Transverse colon (tissue), 4 donors: Measurements from ENCODE around the gene CNTN4. TPM values are rescaled to one million over a fixed set of nuclear protein-coding genes. Genes with fewer than 3 reads are reported as not detected.

Source experiments
- DNase-seq: peaks from one replicate; pipeline ENCODE4 v3.0.0-alpha.2; 2019
- H3K27ac ChIP-seq, 4 donors: fragments of 200-600 bp; sonication (generic); 2 replicates each; pipeline ENCODE4 v1.5.1; 2016 to 2018; ENCODE audit warnings: inconsistent platforms in 4 of 4
- H3K27me3 ChIP-seq: fragments of 200-600 bp; sonication (generic); 2 replicates; pipeline ENCODE4 v1.5.1; 2017; ENCODE audit warnings: inconsistent platforms
- H3K36me3 ChIP-seq, 4 donors: fragments of 200-600 bp; sonication (generic); 2 replicates each; pipeline ENCODE4 v1.5.1; 2017 to 2019; ENCODE audit warnings: inconsistent platforms in 4 of 4
- H3K4me1 ChIP-seq, 4 donors: fragments of 200-600 bp; sonication (generic); 2 replicates each; pipeline ENCODE4 v1.5.1; 2017 to 2020; ENCODE audit warnings: inconsistent platforms in 4 of 4
- H3K4me3 ChIP-seq, 4 donors: fragments of 200-600 bp; sonication (generic); 1 replicate in 1 of 4; 2 replicates in 3 of 4; pipeline versions ENCODE4 v1.5.1 to v1.6.1; 2017 to 2019; ENCODE audit warnings: inconsistent platforms in 4 of 4
- H3K9me3 ChIP-seq, 2 donors: fragments of 200-600 bp; sonication (generic); 2 replicates each; pipeline ENCODE4 v1.5.1; 2017 to 2019; ENCODE audit warnings: inconsistent platforms in 2 of 2
- EP300 ChIP-seq: sonication (generic); formaldehyde crosslinking; IDR thresholded peaks from one replicate; pipeline ENCODE4 v1.6.1; 2017; ENCODE audit warnings: antibody characterized with exemption, low read depth
- POLR2A ChIP-seq: fragments of 450-650 bp; IDR thresholded peaks from one replicate; pipeline ENCODE4 v1.6.1; 2016; ENCODE audit warnings: antibody characterized with exemption, mild to moderate bottlenecking, moderate library complexity
- POLR2AphosphoS5 ChIP-seq, 3 donors: sonication (generic); formaldehyde crosslinking; IDR thresholded peaks; one replicate each; pipeline ENCODE4 v1.6.1; 2016; ENCODE audit warnings: antibody characterized with exemption in 3 of 3
- WGBS, 2 donors: methylation state at CpG; one replicate each; pipeline ENCODE4 v1.1.5; 2018; ENCODE audit warnings: low coverage in 1 of 2; 5-methylcytosine and 5-hydroxymethylcytosine counted together
- in situ Hi-C, 4 donors: fragments of 200-750 bp; cut with MboI; loops; one replicate each; pipeline versions ENCODE4 v1.15.0 to v1.15.1; 2017; ENCODE audit warnings: low sequenced_read_pairs in 3 of 4, low pct_ligation_motif_present in 1 of 4, low pct_unique_long_range_greater_than_20kb in 1 of 4
- intact Hi-C: fragments of 100-400 bp; cut with DNase I; formaldehyde crosslinking; loops from one replicate; pipeline ENCODE4 v1.15.1; 2023; ENCODE audit warnings: low total_unique reads
- total RNA-seq, 4 donors: library from RNA; depleted of rRNA; stranded (reverse); fragments of >200 nt; gene quantifications; one replicate each; pipeline ENCODE4 v1.1.0, GENCODE V29; 2016
- TF ChIP-seq, protein P1 (sequence below), 5 experiments: fragments of 200-600 bp in 3 of 5; fragments of 450-650 bp in 2 of 5; sonication (generic) in 3 of 5; IDR thresholded peaks; 1 replicate in 2 of 5; 2 replicates in 3 of 5; pipeline ENCODE4 v1.5.1; 2016 to 2017; ENCODE audit warnings: antibody characterized with exemption in 5 of 5, inconsistent platforms in 3 of 5, mild to moderate bottlenecking in 2 of 5, moderate library complexity in 1 of 5

The CNTN4 gene
- total RNA-seq, 4 donors from 2014 or later = 17.6 to 49.0 (median 17.8) TPM

DNA sequence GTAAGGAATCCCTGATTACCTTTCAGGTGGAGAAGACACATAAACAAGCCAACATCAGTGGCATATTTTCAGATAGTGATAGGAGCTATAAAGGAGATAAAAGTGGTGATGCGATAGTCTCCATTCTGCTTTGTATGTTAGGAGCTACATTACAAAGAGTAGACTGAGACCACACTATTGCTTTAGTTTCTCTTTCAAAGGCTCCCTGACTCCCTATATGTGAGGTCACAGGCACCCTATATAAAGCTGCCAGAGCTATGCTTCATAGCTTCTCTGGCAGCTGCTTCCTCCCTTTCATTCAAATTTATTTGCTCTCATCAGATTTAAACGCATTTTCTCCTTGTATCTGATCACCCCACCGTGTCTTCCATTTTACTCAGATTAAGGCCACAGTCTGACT is 544.9 kb downstream of the CNTN4 start:
- TF ChIP-seq POLR2AphosphoS5 (IDR thresholded peaks at IDR 0.05) = no peak
- TF ChIP-seq POLR2A = no peak
- TF ChIP-seq, protein P1, sequence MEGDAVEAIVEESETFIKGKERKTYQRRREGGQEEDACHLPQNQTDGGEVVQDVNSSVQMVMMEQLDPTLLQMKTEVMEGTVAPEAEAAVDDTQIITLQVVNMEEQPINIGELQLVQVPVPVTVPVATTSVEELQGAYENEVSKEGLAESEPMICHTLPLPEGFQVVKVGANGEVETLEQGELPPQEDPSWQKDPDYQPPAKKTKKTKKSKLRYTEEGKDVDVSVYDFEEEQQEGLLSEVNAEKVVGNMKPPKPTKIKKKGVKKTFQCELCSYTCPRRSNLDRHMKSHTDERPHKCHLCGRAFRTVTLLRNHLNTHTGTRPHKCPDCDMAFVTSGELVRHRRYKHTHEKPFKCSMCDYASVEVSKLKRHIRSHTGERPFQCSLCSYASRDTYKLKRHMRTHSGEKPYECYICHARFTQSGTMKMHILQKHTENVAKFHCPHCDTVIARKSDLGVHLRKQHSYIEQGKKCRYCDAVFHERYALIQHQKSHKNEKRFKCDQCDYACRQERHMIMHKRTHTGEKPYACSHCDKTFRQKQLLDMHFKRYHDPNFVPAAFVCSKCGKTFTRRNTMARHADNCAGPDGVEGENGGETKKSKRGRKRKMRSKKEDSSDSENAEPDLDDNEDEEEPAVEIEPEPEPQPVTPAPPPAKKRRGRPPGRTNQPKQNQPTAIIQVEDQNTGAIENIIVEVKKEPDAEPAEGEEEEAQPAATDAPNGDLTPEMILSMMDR (IDR thresholded peaks at IDR 0.05) = no peak
- TF ChIP-seq EP300 = no peak
- 63 to 64% methylated on average over 3 of the region's 3 CpGs for WGBS, 2 donors
- no peak overlapping the region for H3K27ac ChIP-seq
- H3K4me1 ChIP-seq = no peaks in the 10 kb centered on the region
- no peaks in the 10 kb centered on the region for H3K9me3 ChIP-seq
- no peak for DNase-seq
- intact Hi-C loops = no loop called here
- H3K36me3 ChIP-seq = no peaks in the 10 kb centered on the region
- in situ Hi-C loops = no loop called here
- no peak overlapping the region for H3K4me3 ChIP-seq
- H3K27me3 ChIP-seq = no peaks in the 10 kb centered on the region

DNA sequence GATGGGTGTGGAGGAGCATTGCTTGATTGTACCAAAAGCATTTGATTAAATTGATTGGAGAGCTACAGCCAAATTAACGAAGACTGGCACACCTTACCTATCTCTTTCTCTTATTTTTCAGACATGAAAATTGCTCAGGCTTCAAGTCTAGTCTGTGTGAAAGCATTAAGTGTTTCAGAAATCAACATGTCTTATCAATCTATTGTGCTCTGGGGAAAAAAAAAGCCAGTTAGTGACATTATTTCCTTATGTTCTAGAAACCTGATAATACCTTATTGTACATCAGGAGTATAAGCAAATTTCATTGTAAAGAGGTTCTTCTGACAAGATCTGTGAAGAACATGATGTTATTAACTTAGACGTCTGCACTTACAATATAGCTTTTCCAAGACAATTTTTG is 546.3 kb downstream of the CNTN4 start:
- intact Hi-C loops (no loop called here), in situ Hi-C loops (no loop called here)
- WGBS, 2 donors = 85 to 95% methylated on average over 2 of the region's 2 CpGs
- no peaks in the 10 kb centered on the region for H3K9me3 ChIP-seq
- H3K4me3 ChIP-seq = no peak overlapping the region
- no peak overlapping the region for H3K27ac ChIP-seq
- no peak for DNase-seq
- no peaks in the 10 kb centered on the region for H3K27me3 ChIP-seq
- H3K4me1 ChIP-seq = no peaks in the 10 kb centered on the region
- no peaks in the 10 kb centered on the region for H3K36me3 ChIP-seq
- TF ChIP-seq EP300 (no peak), POLR2AphosphoS5 (IDR thresholded peaks at IDR 0.05) (no peak), POLR2A (no peak)
- TF ChIP-seq, protein P1 (IDR thresholded peaks at IDR 0.05) = no peak

DNA sequence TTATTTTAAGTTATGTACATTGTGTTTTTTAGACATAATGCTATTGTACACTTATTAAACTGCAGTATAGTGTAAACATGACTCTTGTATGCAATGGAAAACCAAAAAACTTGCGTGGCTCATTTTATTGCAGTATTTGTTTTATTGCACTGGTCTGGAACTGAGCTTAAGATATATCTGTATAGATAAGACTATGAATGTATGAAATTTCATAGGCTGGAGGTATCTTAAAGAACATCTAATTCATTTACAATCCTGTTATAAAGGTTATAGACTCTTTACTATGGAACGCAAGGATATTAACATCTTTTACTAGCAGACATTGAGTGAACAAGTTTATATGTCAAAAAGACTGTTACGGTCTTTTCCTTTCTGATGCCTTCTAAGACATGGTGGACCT is 552.1 kb downstream of the CNTN4 start:
- H3K4me3 ChIP-seq = no peak overlapping the region
- in situ Hi-C loops (no loop called here), intact Hi-C loops (no loop called here)
- WGBS, 2 donors = 71 to 78% methylated on average over 3 of the region's 3 CpGs
- H3K36me3 ChIP-seq = no peaks in the 10 kb centered on the region
- H3K27me3 ChIP-seq = no peaks in the 10 kb centered on the region
- no peak for DNase-seq
- H3K9me3 ChIP-seq = no peaks in the 10 kb centered on the region
- H3K4me1 ChIP-seq = no peaks in the 10 kb centered on the region
- TF ChIP-seq POLR2A = no peak
- TF ChIP-seq POLR2AphosphoS5 (IDR thresholded peaks at IDR 0.05) = no peak
- TF ChIP-seq EP300 = no peak
- TF ChIP-seq, protein P1 (IDR thresholded peaks at IDR 0.05) = no peak
- H3K27ac ChIP-seq = no peak overlapping the region

DNA sequence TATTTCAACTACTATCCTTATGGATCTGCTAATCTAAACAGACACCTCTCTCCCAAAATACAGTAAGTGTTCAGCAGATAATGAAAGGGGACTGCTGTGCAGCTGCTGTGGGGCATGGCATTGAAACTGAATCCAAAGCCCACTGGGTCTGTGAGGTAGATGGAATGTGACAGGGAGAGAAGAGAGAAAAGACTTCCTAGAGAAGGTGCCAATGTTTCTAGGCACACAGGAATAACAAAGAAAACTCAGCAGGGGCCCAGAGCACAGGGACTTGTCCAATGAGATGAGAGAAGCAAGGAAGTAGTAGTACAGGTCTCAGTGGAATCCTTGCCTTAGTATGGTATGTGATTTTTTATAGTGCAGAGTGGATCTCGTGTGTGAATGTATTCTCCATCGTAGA is 553.7 kb downstream of the CNTN4 start:
- TF ChIP-seq, protein P1 (IDR thresholded peaks at IDR 0.05) = no peak
- TF ChIP-seq POLR2AphosphoS5 (IDR thresholded peaks at IDR 0.05) (no peak), POLR2A (no peak), EP300 (no peak)
- no peaks in the 10 kb centered on the region for H3K36me3 ChIP-seq
- H3K9me3 ChIP-seq = no peaks in the 10 kb centered on the region
- no peak overlapping the region for H3K27ac ChIP-seq
- 75 to 92% methylated on average over 2 of the region's 2 CpGs for WGBS, 2 donors
- intact Hi-C loops = no loop called here
- H3K27me3 ChIP-seq = no peaks in the 10 kb centered on the region
- no peak for DNase-seq
- in situ Hi-C loops = no loop called here
- no peaks in the 10 kb centered on the region for H3K4me1 ChIP-seq
- no peak overlapping the region for H3K4me3 ChIP-seq
